HepG2 (cell line): ENCODE results near the gene WDR11. TPM values are rescaled to one million over a fixed set of nuclear protein-coding genes. Genes with fewer than 3 reads are reported as not detected.

Experiments
- ATAC-seq: fragments of 200-7000 bp; cut with Tn5 transposase; 3 replicates; pipeline ENCODE4 v1.9.1; 2020; ENCODE audit warnings: mild to moderate bottlenecking, moderate library complexity
- BruUV-seq: library from RNA; stranded (reverse); fragments of 400-500 nt; replicated peaks from 2 replicates; lab custom pipeline; 2021; lab: Mats Ljungman, UMichigan
- CTCF ChIA-PET: fragments of 300-600 bp; formaldehyde crosslinking; extraction: SDS; loops from one replicate; lab custom pipeline; 2021; ENCODE audit warnings: low total read pairs, inconsistent platforms, low intra/inter-chr PET ratio; lab: Yijun Ruan, JAX
- POLR2A ChIA-PET: fragments of 350-600 bp; sonication (Branson Sonifier 250); formaldehyde crosslinking; loops from one replicate; lab custom pipeline; 2020; ENCODE audit warnings: antibody characterized with exemption, inconsistent platforms; lab: Yijun Ruan, JAX
- DNase-seq: peaks from one replicate; pipeline ENCODE4 v3.0.0-alpha.2; 2015; ENCODE audit warnings: low spot score
- FAIRE-seq: peaks from 3 replicates; lab custom pipeline; 2011; peaks lifted over from hg19 to GRCh38; lab: Jason Lieb, UNC
- H2AFZ ChIP-seq: one replicate; pipeline ENCODE4 v1.6.1; 2011; ENCODE audit warnings: low read length, inconsistent platforms
- H3K27ac ChIP-seq: fragments of 300-600 bp; 3 replicates; pipeline ENCODE4 v1.8.0; 2011; ENCODE audit warnings: mixed run types, mild to moderate bottlenecking, mixed read lengths, low read length, inconsistent platforms; ENCODE audit not compliant: insufficient read depth; ENCODE audit errors: extremely low read length
- H3K27me3 ChIP-seq, 2 experiments: fragments of 200-600 bp in 1 of 2; 2 replicates in 1 of 2; 3 replicates in 1 of 2; pipeline versions ENCODE4 v1.6.0 to v1.8.0; 2011; ENCODE audit warnings: low read length in 2 of 2, mild to moderate bottlenecking in 2 of 2, moderate library complexity in 2 of 2, inconsistent platforms in 1 of 2; ENCODE audit not compliant: insufficient read depth in 2 of 2, control insufficient read depth in 1 of 2
- H3K36me3 ChIP-seq, 2 experiments: fragments of 200-600 bp in 1 of 2; replicated peaks in 1 of 2; 2 replicates in 1 of 2; 3 replicates in 1 of 2; pipeline versions ENCODE4 v1.5.1 to v1.8.0; 2011; ENCODE audit warnings: low read length in 2 of 2, inconsistent platforms in 1 of 2; ENCODE audit not compliant: insufficient read depth in 2 of 2, control insufficient read depth in 1 of 2
- H3K4me1 ChIP-seq: 2 replicates; pipeline ENCODE4 v1.5.1; 2012; ENCODE audit warnings: low read length, inconsistent platforms; ENCODE audit not compliant: insufficient read depth
- H3K4me2 ChIP-seq: 2 replicates; pipeline ENCODE4 v1.6.0; 2011; ENCODE audit warnings: low read depth, low read length, inconsistent platforms
- H3K4me3 ChIP-seq, 3 experiments: fragments of 200-600 bp in 1 of 3; sonication (generic), shearing (Covaris generic) in 1 of 3; replicated peaks in 1 of 3; 2 replicates each; pipeline ENCODE4 v1.5.1; 2011 to 2016; ENCODE audit warnings: low read length in 3 of 3, inconsistent platforms in 2 of 3, low read depth in 2 of 3, mild to moderate bottlenecking in 2 of 3, control low read depth in 1 of 3, mixed read lengths in 1 of 3; ENCODE audit not compliant: insufficient read depth in 1 of 3
- H3K79me2 ChIP-seq: one replicate; pipeline ENCODE4 v1.6.1; 2011; ENCODE audit warnings: low read length, inconsistent platforms; ENCODE audit not compliant: insufficient read depth
- H3K9ac ChIP-seq: 2 replicates; pipeline ENCODE4 v1.6.0; 2011; ENCODE audit warnings: mild to moderate bottlenecking, low read depth, low read length, inconsistent platforms; ENCODE audit not compliant: insufficient read depth
- H3K9me3 ChIP-seq: 2 replicates; pipeline ENCODE4 v1.5.1; 2012; ENCODE audit warnings: mild to moderate bottlenecking, low read length
- H4K20me1 ChIP-seq: 2 replicates; pipeline ENCODE4 v1.6.0; 2011; ENCODE audit warnings: inconsistent platforms, mild to moderate bottlenecking, low read length, moderate library complexity; ENCODE audit not compliant: insufficient read depth
- BRF2 ChIP-seq: sonication (generic); formaldehyde crosslinking; IDR thresholded peaks from 2 replicates; pipeline ENCODE4 v1.8.1; 2022; ENCODE audit warnings: mild to moderate bottlenecking, missing genetic modification reagents
- CTCF ChIP-seq: sonication (generic); formaldehyde crosslinking; IDR thresholded peaks from 2 replicates; pipeline ENCODE4 v1.5.0; 2020; ENCODE audit warnings: mild to moderate bottlenecking, missing genetic modification reagents, moderate library complexity
- FIP1L1 ChIP-seq: fragments of 200-400 bp; formaldehyde crosslinking; IDR thresholded peaks from 2 replicates; pipeline ENCODE4 v1.6.1; 2018; ENCODE audit warnings: low read depth, mild to moderate bottlenecking, low read length, moderate library complexity, borderline replicate concordance; ENCODE audit not compliant: insufficient read depth
- KDM3A ChIP-seq: IDR thresholded peaks from 2 replicates; pipeline ENCODE4 v1.6.1; 2018; ENCODE audit warnings: low read depth, missing compliant biosample characterization
- THAP11 ChIP-seq: IDR thresholded peaks from 2 replicates; pipeline ENCODE4 v1.6.1; 2016; ENCODE audit warnings: missing biosample characterization, missing genetic modification reagents
- ZFAT ChIP-seq: sonication (generic); formaldehyde crosslinking; conservative IDR thresholded peaks from 2 replicates; pipeline ENCODE4 v1.8.1; 2023; ENCODE audit warnings: missing genetic modification reagents, inconsistent platforms
- ZMYM2 ChIP-seq: sonication (generic); formaldehyde crosslinking; IDR thresholded peaks from 2 replicates; pipeline ENCODE4 v1.8.0; 2022; ENCODE audit warnings: mild to moderate bottlenecking, missing genetic modification reagents
- ZNF7 ChIP-seq: IDR thresholded peaks from 2 replicates; pipeline ENCODE4 v1.6.1; 2016; ENCODE audit warnings: missing biosample characterization, missing genetic modification reagents
- whole genome bisulfite sequencing: methylation state at CpG from one replicate; pipeline ENCODE4 v1.1.6; 2017; ENCODE audit warnings: low lambda C conversion rate; 5-methylcytosine and 5-hydroxymethylcytosine counted together
- in situ Hi-C: cut with HindIII; loops from 2 replicates; pipeline ENCODE4 v1.10.0; 2017; ENCODE audit warnings: low pct_unique_long_range_greater_than_20kb; ENCODE audit not compliant: extremely low pct_ligation_motif_present
- intact Hi-C: fragments of 100-400 bp; cut with micrococcal nuclease; formaldehyde crosslinking; loops from one replicate; pipeline ENCODE4 v1.10.0; 2022; ENCODE audit not compliant: unreplicated experiment
- polyA plus RNA-seq, 8 experiments: library from polyadenylated mRNA; depleted of rRNA in 3 of 8; stranded (reverse) in 7 of 8; unstranded in 1 of 8; fragments of >200 nt; fragmentation: Illumina TruSeq in 4 of 8; extraction: Trizol in 4 of 8; gene quantifications; 2 replicates each; pipeline versions ENCODE4 v1.2.1 to v1.2.3, GENCODE V29; 2011 to 2016; ENCODE audit warnings: low read depth in 4 of 8, missing spikeins in 1 of 8, mixed read lengths in 1 of 8; ENCODE audit not compliant: insufficient read depth in 1 of 8
- total RNA-seq, 5 experiments: library from RNA; depleted of rRNA; stranded (reverse); fragments of >200 nt; fragmentation: Illumina TruSeq; extraction: Trizol; gene quantifications; 2 replicates each; pipeline ENCODE4 v1.2.3, GENCODE V29; 2016; ENCODE audit warnings: low read depth in 1 of 5

The WDR11 gene
- total and polyA plus RNA-seq, 2 of the 13 experiments (the other 11 are each of a cell fraction or from before 2014, with no cell fraction given) = 38.0 to 45.2 TPM

- Histone ChIP-seq H3K27me3 (peaks cover 0 to 10% of the 10 kb centered on the region in 2 experiments; a peak in 3 of 5 replicates), H3K9me3 (no peaks in the 10 kb centered on the region), H3K79me2 (no peaks in the 10 kb centered on the region), H3K4me2 (no peak overlapping the region), H4K20me1 (no peaks in the 10 kb centered on the region), H2AFZ (no peak overlapping the region), H3K27ac (no peak overlapping the region), H3K4me3 (no peak overlapping the region), H3K9ac (no peak overlapping the region), H3K4me1 (no peaks in the 10 kb centered on the region), H3K36me3 (no peaks in the 10 kb centered on the region)
- in situ Hi-C loops (loop anchor here (5.0 kb wide), 2 partner anchors 662 to 942 kb away; no protein-coding TSS in a partner anchor), intact Hi-C loops (loop anchor here (5.0 kb wide), 1 partner anchor 127 kb away; no protein-coding TSS in a partner anchor)
- no peak for FAIRE-seq
- POLR2A ChIA-PET = no interaction called here
- DNase-seq = no peak
- TF ChIP-seq ZNF7 (CRISPR knock-in tag) (no peak), THAP11 (no peak), BRF2 (CRISPR knock-in tag) (no peak), FIP1L1 (no peak), KDM3A (CRISPR knock-in tag) (no peak), CTCF (CRISPR knock-in tag) (no peak), ZFAT (CRISPR knock-in tag) (no peak), ZMYM2 (CRISPR knock-in tag) (no peak)
- no peak for ATAC-seq
- CTCF ChIA-PET = no interaction called here
- WGBS = 4% methylated on average over 1 of the region's 1 CpG
- BruUV-seq = no TSS peak
Measured at GRCh38 chr10:120945182-120945581, 94.0 kb downstream of the WDR11 start.
